K562 (cell line): ENCODE results near the gene DDX51. TPM values are rescaled to one million over a fixed set of nuclear protein-coding genes. Genes with fewer than 3 reads are reported as not detected.

Source experiments
- ETS2 ChIP-seq: IDR thresholded peaks from 2 replicates; pipeline ENCODE4 v1.6.1; 2016; ENCODE audit warnings: borderline replicate concordance, missing genetic modification characterization, mild to moderate bottlenecking, moderate library complexity, missing compliant biosample characterization; ENCODE audit not compliant: poor library complexity, severe bottlenecking
- HNRNPK ChIP-seq: fragments of 200-400 bp; formaldehyde crosslinking; IDR thresholded peaks from one replicate; pipeline ENCODE4 v1.6.1; 2018; ENCODE audit warnings: mild to moderate bottlenecking, low read depth, low read length; ENCODE audit not compliant: poor library complexity, severe bottlenecking
- IRF1 ChIP-seq: sonication (generic); formaldehyde crosslinking; IDR thresholded peaks from 2 replicates; pipeline ENCODE4 v1.8.0; 2022; ENCODE audit warnings: missing genetic modification reagents, mild to moderate bottlenecking, borderline replicate concordance
- KDM5B ChIP-seq: fragments of 200-600 bp; sonication (generic); IDR thresholded peaks from 2 replicates; pipeline ENCODE4 v1.6.1; 2012; ENCODE audit warnings: low read depth, mild to moderate bottlenecking, moderate library complexity, low read length, control low read depth, inconsistent platforms; ENCODE audit not compliant: insufficient replicate concordance
- KLF6 ChIP-seq: fragments of 250-450 bp; sonication (Bioruptor Pico); IDR thresholded peaks from 2 replicates; pipeline ENCODE4 v1.4.0; 2020; ENCODE audit warnings: mild to moderate bottlenecking, moderate library complexity, borderline replicate concordance
- MTA2 ChIP-seq: fragments of 450-650 bp; IDR thresholded peaks from 2 replicates; pipeline ENCODE4 v1.6.1; 2016; ENCODE audit warnings: low read depth
- NFATC3 ChIP-seq: fragments of 450-650 bp; IDR thresholded peaks from 2 replicates; pipeline ENCODE4 v1.6.1; 2017; ENCODE audit warnings: mild to moderate bottlenecking
- NFIX ChIP-seq: fragments of 250-450 bp; sonication (Bioruptor Pico); IDR thresholded peaks from 2 replicates; pipeline ENCODE4 v1.4.0; 2020; ENCODE audit warnings: low read depth, mild to moderate bottlenecking, moderate library complexity
- RBM15 ChIP-seq: fragments of 200-400 bp; formaldehyde crosslinking; IDR thresholded peaks from 2 replicates; pipeline ENCODE4 v1.6.1; 2018; ENCODE audit warnings: mild to moderate bottlenecking, low read length, moderate library complexity; ENCODE audit not compliant: insufficient read depth
- SUPT5H ChIP-seq: fragments of 450-650 bp; IDR thresholded peaks from 2 replicates; pipeline ENCODE4 v1.6.1; 2016
- TEAD2 ChIP-seq: fragments of 450-650 bp; IDR thresholded peaks from 2 replicates; pipeline ENCODE4 v1.6.1; 2016; ENCODE audit warnings: missing genetic modification characterization, control low read depth, missing compliant biosample characterization
- THAP7 ChIP-seq: fragments of 250-450 bp; sonication (Bioruptor Pico); IDR thresholded peaks from 2 replicates; pipeline ENCODE4 v1.5.0; 2021
- TRIM24 ChIP-seq, 2 experiments: fragments of 450-650 bp; IDR thresholded peaks; 2 replicates each; pipeline ENCODE4 v1.6.1; 2016
- ZFPM2 ChIP-seq: fragments of 250-450 bp; sonication (Bioruptor Pico); IDR thresholded peaks from 2 replicates; pipeline ENCODE4 v1.5.1; 2022; ENCODE audit warnings: mild to moderate bottlenecking
- ZNF212 ChIP-seq: fragments of 450-650 bp; formaldehyde crosslinking; IDR thresholded peaks from 2 replicates; pipeline ENCODE4 v1.4.0; 2020; ENCODE audit warnings: mild to moderate bottlenecking
- ZNF780A ChIP-seq: fragments of 250-450 bp; sonication (Bioruptor Pico); IDR thresholded peaks from 2 replicates; pipeline ENCODE4 v1.5.0; 2021; ENCODE audit warnings: mild to moderate bottlenecking
- polyA plus RNA-seq, 8 experiments: library from polyadenylated mRNA; depleted of rRNA in 4 of 8; stranded (reverse) in 5 of 8; unstranded in 3 of 8; fragments of >200 nt; fragmentation: Nextera tagmentation in 2 of 8; fragmentation: Illumina TruSeq in 1 of 8; extraction: Ambion mirVana in 2 of 8; extraction: Trizol in 1 of 8; gene quantifications; 2 replicates each; pipeline versions ENCODE4 v1.2.1 to v1.2.3, GENCODE V29; 2011 to 2014; ENCODE audit warnings: inconsistent platforms in 1 of 8, missing spikeins in 1 of 8
- total RNA-seq, 7 experiments: library from RNA; depleted of rRNA in 6 of 7; stranded (reverse); fragments of >200 nt in 6 of 7; fragmentation: Illumina TruSeq in 2 of 7; extraction: Trizol in 2 of 7; gene quantifications; 2 replicates each; pipeline versions ENCODE4 v1.2.1 to v1.2.3, GENCODE V29; 2011 to 2021; ENCODE audit warnings: low replicate concordance in 1 of 7
- TF ChIP-seq, protein P1 (sequence below): fragments of 450-650 bp; formaldehyde crosslinking; IDR thresholded peaks from 2 replicates; pipeline ENCODE4 v1.4.0; 2022; ENCODE audit warnings: missing genetic modification characterization

Gene DDX51
- total and polyA plus RNA-seq, 9 of the 15 experiments (the other 6 are each of a cell fraction or from before 2014, with no cell fraction given): 1.1 to 35.9 (median 12.4) TPM

GRCh38 chr12:132144115-132144809 is at the start of gene DDX51, which contains the start of gene NOC4L (continued):
- TF ChIP-seq TEAD2 (tag) (no peak), IRF1 (CRISPR knock-in tag) (no peak), HNRNPK (no peak), ETS2 (tag) (no peak), THAP7 (CRISPR knock-in tag) (peak; percentile 54), KDM5B (peak; percentile 88), ZFPM2 (CRISPR knock-in tag) (no peak), KLF6 (no peak), NFATC3 (no peak), SUPT5H (peak; percentile 72), ZNF212 (CRISPR knock-in tag) (no peak), TRIM24 (IDR thresholded peaks at IDR 0.05) (no peak), MTA2 (no peak), NFIX (CRISPR knock-in tag) (no peak), ZNF780A (no peak), RBM15 (no peak)
- TF ChIP-seq, protein P1, sequence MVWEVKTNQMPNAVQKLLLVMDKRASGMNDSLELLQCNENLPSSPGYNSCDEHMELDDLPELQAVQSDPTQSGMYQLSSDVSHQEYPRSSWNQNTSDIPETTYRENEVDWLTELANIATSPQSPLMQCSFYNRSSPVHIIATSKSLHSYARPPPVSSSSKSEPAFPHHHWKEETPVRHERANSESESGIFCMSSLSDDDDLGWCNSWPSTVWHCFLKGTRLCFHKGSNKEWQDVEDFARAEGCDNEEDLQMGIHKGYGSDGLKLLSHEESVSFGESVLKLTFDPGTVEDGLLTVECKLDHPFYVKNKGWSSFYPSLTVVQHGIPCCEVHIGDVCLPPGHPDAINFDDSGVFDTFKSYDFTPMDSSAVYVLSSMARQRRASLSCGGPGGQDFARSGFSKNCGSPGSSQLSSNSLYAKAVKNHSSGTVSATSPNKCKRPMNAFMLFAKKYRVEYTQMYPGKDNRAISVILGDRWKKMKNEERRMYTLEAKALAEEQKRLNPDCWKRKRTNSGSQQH (CRISPR knock-in tag): no peak
